ENCODE data around the gene PER3. TPM values are rescaled to one million over a fixed set of nuclear protein-coding genes. Genes with fewer than 3 reads are reported as not detected.
A peak's percentile ranks its signal among the peaks of the same experiment; 100 is the strongest.

The PER3 gene
- total and polyA plus RNA-seq, 2 of the 13 experiments (the other 11 are each of a cell fraction or from before 2014, with no cell fraction given), result 3.0 to 6.0 TPM

- no peak for TF ChIP-seq GABPA (IDR thresholded peaks at IDR 0.05; ENCODE audit: low read depth, low read length)
- 0 out of 2 replicates have a peak, but pooled peaks have one; percentile 29 for TF ChIP-seq GABPA (CRISPR knock-in tag; IDR thresholded peaks at IDR 0.05; ENCODE audit: low read depth)
- peak; percentile 50; the same call in 1 of the 2 replicates for TF ChIP-seq GABPB1 (CRISPR knock-in tag; IDR thresholded peaks at IDR 0.05)
- TF ChIP-seq MIER3 (CRISPR knock-in tag; IDR thresholded peaks at IDR 0.05; ENCODE audit: borderline replicate concordance), result no peak
- TF ChIP-seq ZNF577 (CRISPR knock-in tag; IDR thresholded peaks at IDR 0.05; ENCODE audit: borderline replicate concordance, low read depth), result no peak
- no peak for TF ChIP-seq ZUFSP (CRISPR knock-in tag; IDR thresholded peaks at IDR 0.05; ENCODE audit: borderline replicate concordance)
- TF ChIP-seq MLXIP (CRISPR knock-in tag; IDR thresholded peaks at IDR 0.05; ENCODE audit: borderline replicate concordance), result no peak
- peak; percentile 11; the same call in 1 of the 2 replicates for TF ChIP-seq SALL1 (CRISPR knock-in tag; IDR thresholded peaks at IDR 0.05)
- TF ChIP-seq SP2 (CRISPR knock-in tag; IDR thresholded peaks at IDR 0.05), result peak; percentile 90
- TF ChIP-seq NR2F1 (CRISPR knock-in tag; IDR thresholded peaks at IDR 0.05), result no peak
- no peak for TF ChIP-seq THAP11 (CRISPR knock-in tag; IDR thresholded peaks at IDR 0.05)
- peak; percentile 71 for TF ChIP-seq MAX (IDR thresholded peaks at IDR 0.05)
- no peak for TF ChIP-seq ZNF567 (CRISPR knock-in tag; IDR thresholded peaks at IDR 0.05; ENCODE audit: borderline replicate concordance)
- TF ChIP-seq SP140L (CRISPR knock-in tag; IDR thresholded peaks at IDR 0.05; ENCODE audit: borderline replicate concordance), result no peak
- TF ChIP-seq GZF1 (CRISPR knock-in tag; IDR thresholded peaks at IDR 0.05), result no peak
- no peak for TF ChIP-seq ZNF7 (CRISPR knock-in tag; IDR thresholded peaks at IDR 0.05)
- no peak for TF ChIP-seq TRAFD1 (CRISPR knock-in tag; IDR thresholded peaks at IDR 0.05; ENCODE audit: borderline replicate concordance)
- peak; percentile 0 for TF ChIP-seq AGO2 (optimal IDR thresholded peaks at IDR 0.05; ENCODE audit: low read depth, low read length)
- peak; percentile 99 for TF ChIP-seq ZNF564 (CRISPR knock-in tag; IDR thresholded peaks at IDR 0.05)
- TF ChIP-seq HNRNPK (IDR thresholded peaks at IDR 0.05; ENCODE audit: low read depth, low read length, poor library complexity, severe bottlenecking), result peak; percentile 81
- TF ChIP-seq TBP (CRISPR knock-in tag; IDR thresholded peaks at IDR 0.05), result no peak
- peak; percentile 19; the same call in 1 of the 2 replicates for TF ChIP-seq SPEN (CRISPR knock-in tag; IDR thresholded peaks at IDR 0.05; ENCODE audit: low read depth)
- peak; percentile 68 for TF ChIP-seq SAP130 (CRISPR knock-in tag; IDR thresholded peaks at IDR 0.05; ENCODE audit: low read depth)
- no peak for TF ChIP-seq BRD4 (CRISPR knock-in tag; IDR thresholded peaks at IDR 0.05)
- TF ChIP-seq BHLHE40 (IDR thresholded peaks at IDR 0.05; ENCODE audit: low read length), result peak; percentile 68
- peak; percentile 49; the same call in 1 of the 2 replicates for TF ChIP-seq SP5 (CRISPR knock-in tag; IDR thresholded peaks at IDR 0.05; ENCODE audit: borderline replicate concordance, low read depth)
Measured at GRCh38 chr1:7783826-7784491, at the start of gene PER3 (continued).
